Measurements from ENCODE around the gene IFI27L1. TPM values are rescaled to one million over a fixed set of nuclear protein-coding genes. Genes with fewer than 3 reads are reported as not detected.

The IFI27L1 gene
- total RNA-seq, 1 experiment from 2014 or later = 19.6 TPM

GRCh38 chr14:94052199-94052598 is 28.9 kb upstream of the IFI27L1 start:
- H3K27me3 ChIP-seq (ENCODE audit: control insufficient read depth, insufficient read depth, low read length) = no peaks in the 10 kb centered on the region
- intact Hi-C loops (cut with micrococcal nuclease; ENCODE audit: unreplicated experiment) (loop anchor here (5.0 kb wide), 1 partner anchor 85 kb away; no protein-coding TSS in a partner anchor), in situ Hi-C loops (cut with HindIII; ENCODE audit: low pct_unique_long_range_greater_than_20kb, low sequenced_read_pairs) (no loop called here)
- H3K9me3 ChIP-seq (ENCODE audit: control insufficient read depth, insufficient read depth, low read depth, low read length) = no peaks in the 10 kb centered on the region
- no peaks in the 10 kb centered on the region for H3K4me1 ChIP-seq (ENCODE audit: control insufficient read depth, insufficient read depth, low read length)
- no peak overlapping the region for H3K4me3 ChIP-seq (ENCODE audit: low read depth in 2 of 2, low read length in 2 of 2)
- no TSS peak for BruUV-seq (replicated peaks)
- ATAC-seq (no peak), DNase-seq (ENCODE audit: low read depth, low spot score) (no peak)
- TF ChIP-seq, protein P1, sequence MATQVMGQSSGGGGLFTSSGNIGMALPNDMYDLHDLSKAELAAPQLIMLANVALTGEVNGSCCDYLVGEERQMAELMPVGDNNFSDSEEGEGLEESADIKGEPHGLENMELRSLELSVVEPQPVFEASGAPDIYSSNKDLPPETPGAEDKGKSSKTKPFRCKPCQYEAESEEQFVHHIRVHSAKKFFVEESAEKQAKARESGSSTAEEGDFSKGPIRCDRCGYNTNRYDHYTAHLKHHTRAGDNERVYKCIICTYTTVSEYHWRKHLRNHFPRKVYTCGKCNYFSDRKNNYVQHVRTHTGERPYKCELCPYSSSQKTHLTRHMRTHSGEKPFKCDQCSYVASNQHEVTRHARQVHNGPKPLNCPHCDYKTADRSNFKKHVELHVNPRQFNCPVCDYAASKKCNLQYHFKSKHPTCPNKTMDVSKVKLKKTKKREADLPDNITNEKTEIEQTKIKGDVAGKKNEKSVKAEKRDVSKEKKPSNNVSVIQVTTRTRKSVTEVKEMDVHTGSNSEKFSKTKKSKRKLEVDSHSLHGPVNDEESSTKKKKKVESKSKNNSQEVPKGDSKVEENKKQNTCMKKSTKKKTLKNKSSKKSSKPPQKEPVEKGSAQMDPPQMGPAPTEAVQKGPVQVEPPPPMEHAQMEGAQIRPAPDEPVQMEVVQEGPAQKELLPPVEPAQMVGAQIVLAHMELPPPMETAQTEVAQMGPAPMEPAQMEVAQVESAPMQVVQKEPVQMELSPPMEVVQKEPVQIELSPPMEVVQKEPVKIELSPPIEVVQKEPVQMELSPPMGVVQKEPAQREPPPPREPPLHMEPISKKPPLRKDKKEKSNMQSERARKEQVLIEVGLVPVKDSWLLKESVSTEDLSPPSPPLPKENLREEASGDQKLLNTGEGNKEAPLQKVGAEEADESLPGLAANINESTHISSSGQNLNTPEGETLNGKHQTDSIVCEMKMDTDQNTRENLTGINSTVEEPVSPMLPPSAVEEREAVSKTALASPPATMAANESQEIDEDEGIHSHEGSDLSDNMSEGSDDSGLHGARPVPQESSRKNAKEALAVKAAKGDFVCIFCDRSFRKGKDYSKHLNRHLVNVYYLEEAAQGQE (IDR thresholded peaks at IDR 0.05; ENCODE audit: insufficient read depth in 1 of 2, low read depth in 2 of 2, low read length in 1 of 2) = no peak
- TF ChIP-seq SIN3A (IDR thresholded peaks at IDR 0.05; ENCODE audit: borderline replicate concordance, insufficient read depth, low read depth, low read length) (no peak), TCF7L2 (IDR thresholded peaks at IDR 0.05; ENCODE audit: low read depth, low read length) (no peak), CTCF (IDR thresholded peaks at IDR 0.05) (no peak), POLR2AphosphoS5 (IDR thresholded peaks at IDR 0.05; ENCODE audit: low read depth, low read length) (no peak)
- H3K36me3 ChIP-seq (ENCODE audit: control insufficient read depth, insufficient read depth, low read length) = peaks cover 5% of the 10 kb centered on the region; the same call in 1 of the 2 replicates
- POLR2A ChIA-PET = no interaction called here
- no peak overlapping the region for H3K27ac ChIP-seq (ENCODE audit: low read length)
- CTCF ChIA-PET = no interaction called here

GRCh38 chr14:94052662-94053061 is 28.4 kb upstream of the IFI27L1 start:
- Histone ChIP-seq H3K4me3 (ENCODE audit: low read depth in 2 of 2, low read length in 2 of 2) (no peak overlapping the region), H3K4me1 (ENCODE audit: control insufficient read depth, insufficient read depth, low read length) (no peaks in the 10 kb centered on the region), H3K36me3 (ENCODE audit: control insufficient read depth, insufficient read depth, low read length) (peaks cover 5% of the 10 kb centered on the region; the same call in 1 of the 2 replicates), H3K9me3 (ENCODE audit: control insufficient read depth, insufficient read depth, low read depth, low read length) (no peaks in the 10 kb centered on the region), H3K27me3 (ENCODE audit: control insufficient read depth, insufficient read depth, low read length) (no peaks in the 10 kb centered on the region), H3K27ac (ENCODE audit: low read length) (no peak overlapping the region)
- no peak for DNase-seq (ENCODE audit: low read depth, low spot score)
- CTCF ChIA-PET = no interaction called here
- ATAC-seq = no peak
- no TSS peak for BruUV-seq (replicated peaks)
- POLR2A ChIA-PET = no interaction called here
- intact Hi-C loops (cut with micrococcal nuclease; ENCODE audit: unreplicated experiment) (loop anchor here (5.0 kb wide), 1 partner anchor 85 kb away; no protein-coding TSS in a partner anchor), in situ Hi-C loops (cut with HindIII; ENCODE audit: low pct_unique_long_range_greater_than_20kb, low sequenced_read_pairs) (no loop called here)
- TF ChIP-seq CTCF (IDR thresholded peaks at IDR 0.05) = no peak
- TF ChIP-seq POLR2AphosphoS5 (IDR thresholded peaks at IDR 0.05; ENCODE audit: low read depth, low read length) = no peak
- no peak for TF ChIP-seq SIN3A (IDR thresholded peaks at IDR 0.05; ENCODE audit: borderline replicate concordance, insufficient read depth, low read depth, low read length)
- no peak for TF ChIP-seq TCF7L2 (IDR thresholded peaks at IDR 0.05; ENCODE audit: low read depth, low read length)
- TF ChIP-seq, protein P1 (IDR thresholded peaks at IDR 0.05; ENCODE audit: insufficient read depth in 1 of 2, low read depth in 2 of 2, low read length in 1 of 2) = no peak

All from Panc1 (cell line).